IPS-NIHi7 (cell line): Measurements from ENCODE around the gene PRPF31.

Experiments used
- DNase-seq: peaks from one replicate; pipeline ENCODE4 v3.0.0; 2012; ENCODE audit warnings: mixed read lengths; ENCODE audit errors: extremely low spot score

The PRPF31 gene

DNA sequence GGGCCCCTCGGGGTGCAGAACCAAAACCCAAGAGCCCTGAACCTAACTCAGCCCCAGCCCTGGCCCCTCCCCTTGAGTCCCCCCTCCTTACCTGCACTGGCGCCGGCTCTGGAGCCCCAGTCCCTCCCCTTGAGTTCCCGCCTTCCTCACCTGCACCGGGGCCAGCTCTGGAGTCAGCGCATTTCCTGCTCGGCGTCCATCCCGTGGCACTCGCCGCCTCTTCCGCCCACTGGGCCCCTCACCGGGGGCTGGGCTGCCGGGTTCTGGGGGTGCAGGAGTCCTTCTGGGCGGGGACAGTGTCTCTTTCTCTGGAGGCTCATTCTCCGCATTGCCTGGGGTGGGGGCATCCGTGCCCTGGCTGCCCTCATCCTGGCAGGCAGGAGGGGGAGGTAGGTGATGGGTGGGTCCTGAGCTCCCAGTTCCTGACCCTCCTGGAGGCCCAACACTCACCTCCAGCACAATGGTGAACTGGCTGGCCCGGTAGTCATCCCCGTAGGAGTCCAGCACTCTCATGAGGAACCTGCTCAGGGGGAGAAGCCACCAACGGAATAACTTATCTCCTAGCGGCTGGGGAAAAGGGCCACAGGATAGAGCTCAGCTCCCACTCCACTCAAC is 7.6 kb upstream of the PRPF31 start:
- no peak for DNase-seq

DNA sequence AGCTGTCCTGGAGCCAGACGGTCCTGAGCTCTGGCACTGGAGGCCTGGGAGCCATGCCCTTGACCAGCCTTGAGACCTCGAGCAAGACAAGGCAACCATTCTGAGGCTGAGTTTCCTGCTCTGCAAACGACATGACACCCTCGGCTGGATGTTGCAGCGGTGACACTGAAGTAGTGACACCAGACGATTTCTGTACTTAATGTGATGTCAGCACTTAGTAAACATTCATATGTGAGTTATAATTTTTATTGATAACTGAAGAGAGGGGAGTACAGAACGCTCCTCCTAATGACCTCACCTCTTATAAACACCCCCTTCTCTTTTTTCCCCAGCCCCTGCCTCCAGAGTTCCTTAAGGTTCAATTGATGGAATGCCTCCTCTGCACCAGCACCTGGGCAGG is 7.1 kb upstream of the PRPF31 start:
- DNase-seq: no peak

DNA sequence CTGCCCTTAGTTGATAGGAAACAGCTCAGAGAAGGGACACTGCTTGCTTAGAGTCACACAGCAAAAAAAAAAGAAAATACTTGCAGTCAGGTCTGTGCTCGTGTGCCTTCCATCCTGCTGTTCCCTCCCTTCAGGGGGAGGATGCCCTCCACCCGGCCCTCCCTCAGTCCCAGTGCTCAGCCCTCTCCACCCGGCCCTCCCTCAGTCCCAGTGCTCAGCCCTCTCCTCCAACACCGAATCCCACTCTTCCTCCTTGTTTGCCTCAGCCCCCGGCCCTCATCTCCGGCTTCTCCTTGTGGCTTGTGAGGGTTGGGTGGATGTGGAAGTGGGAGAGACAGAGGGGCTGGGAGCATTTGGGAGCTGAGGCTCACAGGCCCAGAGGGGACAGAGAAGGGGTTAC is 5.9 kb upstream of the PRPF31 start:
- no peak for DNase-seq

DNA sequence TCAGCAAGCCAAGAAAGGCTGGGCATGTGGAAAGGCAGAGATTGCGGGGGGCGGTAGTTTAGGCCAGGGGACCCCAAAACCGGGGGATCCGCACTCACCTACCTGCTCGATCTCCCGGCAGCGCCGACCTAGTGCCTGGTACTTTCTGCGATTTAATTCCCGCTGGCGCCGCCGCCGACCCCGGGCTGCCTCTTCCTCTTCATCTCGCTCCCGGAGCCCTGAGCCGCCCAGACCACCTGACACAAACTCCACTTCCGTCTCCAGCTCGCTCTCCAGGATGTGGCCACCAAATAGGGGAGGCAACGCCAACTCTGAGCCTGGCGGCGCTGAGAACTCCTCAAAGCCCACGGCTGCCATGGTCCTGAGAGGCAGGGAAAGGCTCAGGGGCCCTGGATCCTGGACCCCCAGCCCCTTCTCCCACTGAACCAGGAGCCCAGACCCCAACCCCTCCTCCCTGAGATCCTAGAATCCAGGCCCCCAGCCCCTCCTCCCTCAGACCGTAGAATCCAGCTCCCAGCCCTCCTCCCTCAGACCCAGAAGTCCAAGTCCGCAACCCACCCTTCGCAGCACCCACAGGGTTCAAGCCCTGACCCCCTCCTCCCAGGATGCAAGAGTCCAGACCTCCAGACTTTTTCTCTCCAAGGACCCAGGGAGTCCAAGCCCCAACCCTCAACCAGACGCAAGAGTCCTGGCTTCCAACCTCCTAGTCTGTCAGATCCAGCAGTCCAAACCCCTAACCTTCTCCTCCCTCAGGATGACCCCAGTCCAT is 1.0 kb upstream of the PRPF31 start:
- DNase-seq: no peak

DNA sequence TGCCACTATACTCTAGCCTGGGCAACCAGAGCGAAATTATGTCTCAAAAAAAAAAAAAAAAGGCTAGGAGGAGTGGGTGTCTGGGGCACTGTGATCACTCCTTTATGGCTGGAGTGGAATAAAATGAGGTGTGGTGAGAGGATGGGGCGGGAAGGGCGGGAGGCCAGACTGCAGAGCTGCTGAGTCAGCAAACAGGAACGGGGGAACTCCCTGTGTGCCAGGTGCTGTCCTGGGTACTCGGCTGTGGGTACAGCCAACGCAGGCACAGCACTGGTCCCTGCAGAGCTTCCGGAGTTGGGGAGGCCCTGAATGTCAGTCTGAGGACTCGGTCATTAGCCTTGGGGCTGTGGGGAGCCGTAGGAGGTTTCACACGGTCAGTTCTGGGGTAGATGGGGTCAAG is 5.7 kb downstream of the PRPF31 start:
- no peak for DNase-seq

DNA sequence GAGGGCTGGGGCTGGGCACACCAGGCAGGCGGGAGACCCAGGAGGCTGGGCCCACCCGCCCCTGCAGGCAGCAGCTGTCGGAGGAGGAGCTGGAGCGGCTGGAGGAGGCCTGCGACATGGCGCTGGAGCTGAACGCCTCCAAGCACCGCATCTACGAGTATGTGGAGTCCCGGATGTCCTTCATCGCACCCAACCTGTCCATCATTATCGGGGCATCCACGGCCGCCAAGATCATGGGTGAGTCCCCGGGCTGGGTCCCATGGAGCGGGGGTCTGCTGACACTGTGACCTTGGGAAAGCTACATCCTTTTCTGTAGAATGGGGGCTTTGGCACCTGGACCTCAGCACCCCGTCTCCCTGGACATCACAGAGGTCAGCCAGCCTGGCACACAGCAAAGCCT is 8.1 kb downstream of the PRPF31 start:
- no peak for DNase-seq

DNA sequence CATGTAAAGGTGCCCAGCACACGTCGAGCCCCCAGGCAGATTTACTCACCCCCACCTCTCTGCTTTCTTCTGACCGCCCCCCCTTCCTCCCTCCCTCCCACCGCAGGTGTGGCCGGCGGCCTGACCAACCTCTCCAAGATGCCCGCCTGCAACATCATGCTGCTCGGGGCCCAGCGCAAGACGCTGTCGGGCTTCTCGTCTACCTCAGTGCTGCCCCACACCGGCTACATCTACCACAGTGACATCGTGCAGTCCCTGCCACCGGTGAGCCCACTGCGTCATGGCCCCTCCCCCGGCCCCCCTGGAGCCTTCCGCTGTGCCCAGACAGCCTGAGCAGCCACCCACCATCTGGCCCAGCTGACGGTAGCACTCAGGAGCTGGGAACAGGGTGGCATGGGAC is 8.8 kb downstream of the PRPF31 start:
- DNase-seq: no peak

DNA sequence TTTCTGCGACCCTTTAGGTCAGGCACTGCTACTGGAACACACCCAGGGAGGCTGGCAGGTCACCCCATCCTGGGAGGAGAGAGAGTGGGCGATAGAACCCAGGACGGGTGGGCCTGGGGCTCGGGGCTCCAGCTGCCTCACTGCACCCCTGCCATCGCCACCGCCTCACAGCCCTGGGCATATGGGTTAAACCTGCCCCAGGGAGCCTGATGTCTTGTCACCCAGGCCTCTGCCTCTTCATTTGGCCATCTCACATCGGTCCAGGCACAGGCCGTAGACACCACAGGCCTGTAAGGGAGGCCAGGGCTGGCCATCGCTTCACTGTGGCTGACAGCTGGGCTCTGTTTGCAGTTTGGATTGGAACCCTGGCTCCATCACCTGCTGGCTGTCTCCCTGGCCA is 10.2 kb downstream of the PRPF31 start:
- DNase-seq: no peak

DNA sequence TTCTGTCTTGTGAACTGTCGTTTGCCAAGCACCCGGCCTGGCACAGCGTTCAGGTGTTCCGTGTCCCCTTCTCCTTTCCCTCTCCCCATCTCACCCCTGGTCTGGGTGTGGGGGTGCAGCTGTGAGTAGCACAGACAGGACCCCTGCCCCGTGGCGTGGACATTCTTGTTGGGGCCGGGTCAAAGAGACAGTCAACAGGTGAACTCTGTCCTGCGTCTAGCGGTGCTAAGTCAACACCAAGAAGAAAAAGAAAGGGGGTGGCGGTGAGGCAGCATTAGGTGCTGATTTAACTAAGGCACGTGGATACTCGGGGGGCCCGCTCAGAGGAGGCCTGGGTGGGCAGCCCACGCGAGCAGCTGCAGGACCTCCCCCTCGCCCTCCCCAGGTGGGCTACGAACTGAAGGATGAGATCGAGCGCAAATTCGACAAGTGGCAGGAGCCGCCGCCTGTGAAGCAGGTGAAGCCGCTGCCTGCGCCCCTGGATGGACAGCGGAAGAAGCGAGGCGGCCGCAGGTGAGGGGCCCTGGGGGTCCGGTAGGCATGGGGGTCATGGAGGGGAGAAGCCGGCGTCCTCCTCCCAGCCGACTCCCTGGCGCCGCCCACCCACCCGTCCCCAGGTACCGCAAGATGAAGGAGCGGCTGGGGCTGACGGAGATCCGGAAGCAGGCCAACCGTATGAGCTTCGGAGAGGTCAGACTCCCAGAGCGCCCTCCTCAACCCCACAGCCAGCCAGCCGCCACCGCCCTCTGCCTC is 12.3 kb downstream of the PRPF31 start:
- DNase-seq: no peak

DNA sequence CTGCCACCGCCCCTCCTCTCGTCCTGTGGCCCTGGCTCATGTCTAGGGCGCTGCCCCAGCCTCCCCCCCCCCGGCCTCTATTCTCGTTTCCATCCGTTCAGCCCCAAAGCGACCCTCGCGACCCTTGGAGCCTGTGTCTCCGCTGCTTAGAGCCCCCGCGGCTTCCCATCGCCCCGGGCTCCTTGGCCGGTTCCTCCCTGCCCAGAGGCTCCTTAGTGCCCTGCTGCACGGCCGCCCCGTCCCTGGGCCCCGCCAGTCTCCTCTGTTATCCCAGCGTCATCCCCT is 12.8 kb downstream of the PRPF31 start:
- DNase-seq: no peak

DNA sequence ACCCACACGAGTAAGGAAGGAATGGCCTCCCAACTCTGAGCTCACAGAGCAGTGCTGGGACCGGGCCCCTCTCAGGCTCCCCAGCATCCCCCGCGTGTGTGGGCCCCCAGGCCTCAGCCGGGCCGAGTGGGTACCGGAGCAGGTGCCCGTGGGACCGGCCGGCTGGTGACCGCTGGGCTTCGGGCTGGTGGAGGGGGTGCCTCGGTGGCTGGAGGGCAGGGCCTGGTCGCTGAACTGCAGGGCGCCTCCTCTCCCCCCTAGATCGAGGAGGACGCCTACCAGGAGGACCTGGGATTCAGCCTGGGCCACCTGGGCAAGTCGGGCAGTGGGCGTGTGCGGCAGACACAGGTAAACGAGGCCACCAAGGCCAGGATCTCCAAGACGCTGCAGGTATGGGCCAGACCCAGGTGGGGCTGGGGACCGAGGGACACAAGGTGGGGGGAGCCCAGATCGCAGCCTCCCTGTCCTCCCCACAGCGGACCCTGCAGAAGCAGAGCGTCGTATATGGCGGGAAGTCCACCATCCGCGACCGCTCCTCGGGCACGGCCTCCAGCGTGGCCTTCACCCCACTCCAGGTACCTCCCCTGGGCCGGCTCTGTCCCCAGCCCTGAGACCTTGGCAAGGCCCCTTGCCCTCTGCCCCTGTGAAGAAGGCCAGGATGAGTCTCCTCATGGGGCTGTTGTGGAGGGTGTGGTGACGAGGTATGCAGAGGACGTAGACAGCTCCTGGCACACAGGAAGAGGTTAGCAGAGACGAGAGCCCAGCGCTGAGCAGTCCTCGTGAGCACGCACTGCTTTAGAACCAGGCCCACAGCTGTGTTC is 13.5 kb downstream of the PRPF31 start:
- DNase-seq: no peak

DNA sequence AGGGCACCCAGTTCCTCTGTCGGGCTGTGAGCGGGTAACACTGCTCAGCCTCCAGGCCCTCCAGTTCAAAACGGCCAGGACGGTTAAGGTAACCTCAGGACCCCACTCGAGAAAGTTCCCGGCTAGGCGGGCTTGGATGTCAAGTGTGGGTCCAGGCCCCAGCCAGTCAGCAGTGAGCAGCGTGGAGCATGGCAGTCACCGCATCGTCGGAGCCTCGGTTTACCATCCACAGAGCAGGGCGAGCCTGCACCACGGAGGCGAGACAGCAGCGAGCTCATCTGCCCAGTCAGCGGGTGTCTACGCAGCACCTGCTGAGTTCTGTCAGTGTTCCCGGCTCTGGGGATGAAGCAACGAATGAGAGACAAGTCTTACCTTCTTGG is 14.1 kb downstream of the PRPF31 start:
- no peak for DNase-seq

DNA sequence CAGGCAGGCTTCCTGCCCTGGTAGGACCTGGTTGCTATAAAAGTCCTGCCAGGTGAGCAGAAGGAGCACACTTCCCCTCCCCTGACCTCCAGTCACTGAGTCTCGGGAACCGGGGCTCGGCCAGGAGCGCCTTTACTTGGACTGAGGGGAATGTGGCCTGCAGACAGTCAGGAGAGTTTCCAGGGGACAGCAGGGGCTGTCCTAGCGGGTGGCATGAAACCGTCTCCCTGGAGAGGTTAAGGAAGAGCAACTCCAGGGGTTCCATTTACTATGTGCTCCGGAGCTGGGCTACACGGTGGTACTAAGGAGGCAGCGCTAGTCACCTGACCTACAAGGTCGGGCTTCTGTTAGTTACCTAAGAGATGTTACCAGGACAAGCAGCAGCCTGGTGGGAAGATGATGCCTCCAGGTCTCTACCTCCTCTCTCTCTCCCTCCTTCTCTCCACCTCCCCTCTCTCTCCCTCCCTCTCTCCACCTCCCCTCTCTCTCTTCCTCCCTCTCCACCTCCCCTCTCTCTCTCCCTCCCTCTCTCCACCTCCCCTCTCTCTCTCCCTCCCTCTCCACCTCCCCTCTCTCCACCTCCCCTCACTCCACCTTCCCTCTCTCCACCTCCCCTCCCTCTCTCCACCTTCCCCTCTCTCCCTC is 17.9 kb downstream of the PRPF31 start:
- no peak for DNase-seq

DNA sequence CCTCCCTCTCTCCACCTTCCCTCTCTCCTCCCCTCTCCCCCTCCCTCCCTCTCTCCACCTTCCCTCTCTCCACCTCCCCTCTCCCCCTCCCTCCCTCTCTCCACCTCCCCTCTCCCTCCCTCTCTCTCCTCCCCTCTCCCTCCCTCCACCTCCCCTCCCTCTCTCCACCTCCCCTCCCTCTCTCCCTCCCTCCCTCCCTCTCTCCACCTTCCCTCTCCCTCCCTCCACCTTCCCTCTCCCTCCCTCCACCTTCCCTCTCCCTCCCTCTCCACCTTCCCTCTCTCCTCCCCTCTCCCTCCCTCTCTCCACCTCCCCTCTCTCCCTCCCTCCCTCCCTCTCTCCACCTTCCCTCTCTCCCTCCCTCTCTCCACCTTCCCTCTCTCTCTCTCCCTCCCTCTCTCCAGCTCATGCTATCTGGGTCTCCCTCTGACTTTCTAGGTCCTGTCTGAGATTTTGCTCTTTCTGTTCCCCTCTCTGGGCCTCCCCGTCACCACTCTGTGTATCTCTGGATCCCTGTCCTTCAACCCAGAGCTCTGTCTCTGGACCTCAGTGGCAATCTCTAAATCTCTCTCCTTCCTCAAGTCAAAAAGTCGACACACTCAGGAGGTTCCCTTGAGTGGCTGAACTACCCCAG is 18.5 kb downstream of the PRPF31 start:
- no peak for DNase-seq

DNA sequence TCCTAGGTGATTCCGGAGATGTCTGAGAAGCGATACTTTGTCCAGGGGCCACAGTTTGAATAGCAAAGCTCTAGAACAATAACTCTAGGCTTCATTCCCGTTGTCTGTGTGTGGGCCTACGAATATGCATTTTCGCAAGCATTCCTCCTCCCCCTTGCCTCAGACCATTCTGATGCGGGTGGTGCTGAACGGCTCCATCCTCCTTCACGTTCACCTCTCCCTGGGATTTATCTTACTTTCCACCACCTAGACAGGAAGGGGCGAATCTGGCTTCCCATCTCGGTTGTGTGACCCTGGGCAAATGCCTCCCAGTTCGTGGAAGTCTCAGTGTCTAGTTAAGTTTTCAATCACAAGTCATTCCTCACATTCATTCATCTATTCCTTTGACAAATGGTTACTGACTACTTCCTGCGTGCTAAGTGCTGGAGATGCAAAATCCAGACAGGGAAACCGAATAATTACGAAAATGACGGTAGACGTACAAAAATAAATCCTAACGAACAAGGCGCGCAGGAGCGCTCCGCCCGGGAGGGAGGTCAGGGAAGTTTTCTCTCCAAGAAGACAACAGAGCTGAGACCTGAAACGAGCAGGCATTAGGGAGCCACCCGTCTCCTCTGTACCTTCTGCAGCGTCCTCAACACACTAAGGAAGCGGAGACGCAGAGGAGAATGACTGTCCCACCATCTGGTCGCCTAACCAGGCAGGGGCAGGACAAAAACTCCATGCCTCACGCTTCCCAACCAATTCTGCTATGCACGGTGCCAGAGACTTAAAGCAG is 20.7 kb downstream of the PRPF31 start:
- peak; percentile 32 for DNase-seq

DNA sequence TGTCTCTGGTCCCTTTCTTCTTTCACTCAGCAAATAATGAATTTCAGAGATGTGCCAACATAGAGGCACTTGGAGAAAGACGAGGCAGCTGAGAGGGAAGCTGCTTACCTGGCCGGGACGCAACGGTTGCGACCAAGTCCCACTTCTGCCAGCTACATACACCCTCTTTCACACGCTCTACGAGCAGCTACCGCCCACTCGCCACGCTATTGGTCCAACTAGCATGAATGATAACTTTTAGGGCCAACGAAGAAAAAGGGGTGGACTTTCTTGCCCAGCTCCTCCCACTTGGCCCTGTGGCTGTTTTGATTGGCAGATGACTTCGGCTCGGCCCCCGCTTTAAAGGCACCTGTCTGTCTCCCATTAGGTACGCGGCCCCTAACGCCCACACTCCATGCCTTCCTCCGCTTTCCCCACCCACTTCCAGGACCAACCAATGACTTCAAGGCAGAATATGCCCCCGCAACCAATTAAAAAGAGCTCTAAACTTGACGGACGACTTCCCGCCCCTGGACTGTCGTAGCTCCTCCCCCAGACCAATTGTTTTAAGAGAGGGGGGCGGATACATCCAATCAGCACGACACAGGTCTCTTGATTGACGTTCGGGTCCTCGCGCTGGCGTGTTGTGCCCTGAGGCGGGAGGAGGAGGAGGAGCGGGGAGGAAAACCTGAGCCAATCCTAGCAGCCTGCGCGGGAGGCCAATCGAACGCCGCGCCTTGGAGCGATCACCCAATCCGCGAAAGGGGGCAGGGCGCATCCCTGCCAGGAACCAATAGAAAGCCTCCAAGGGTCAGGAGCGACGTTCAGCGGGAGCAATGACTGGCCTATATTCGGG is 21.5 kb downstream of the PRPF31 start:
- DNase-seq: peak; percentile 98

DNA sequence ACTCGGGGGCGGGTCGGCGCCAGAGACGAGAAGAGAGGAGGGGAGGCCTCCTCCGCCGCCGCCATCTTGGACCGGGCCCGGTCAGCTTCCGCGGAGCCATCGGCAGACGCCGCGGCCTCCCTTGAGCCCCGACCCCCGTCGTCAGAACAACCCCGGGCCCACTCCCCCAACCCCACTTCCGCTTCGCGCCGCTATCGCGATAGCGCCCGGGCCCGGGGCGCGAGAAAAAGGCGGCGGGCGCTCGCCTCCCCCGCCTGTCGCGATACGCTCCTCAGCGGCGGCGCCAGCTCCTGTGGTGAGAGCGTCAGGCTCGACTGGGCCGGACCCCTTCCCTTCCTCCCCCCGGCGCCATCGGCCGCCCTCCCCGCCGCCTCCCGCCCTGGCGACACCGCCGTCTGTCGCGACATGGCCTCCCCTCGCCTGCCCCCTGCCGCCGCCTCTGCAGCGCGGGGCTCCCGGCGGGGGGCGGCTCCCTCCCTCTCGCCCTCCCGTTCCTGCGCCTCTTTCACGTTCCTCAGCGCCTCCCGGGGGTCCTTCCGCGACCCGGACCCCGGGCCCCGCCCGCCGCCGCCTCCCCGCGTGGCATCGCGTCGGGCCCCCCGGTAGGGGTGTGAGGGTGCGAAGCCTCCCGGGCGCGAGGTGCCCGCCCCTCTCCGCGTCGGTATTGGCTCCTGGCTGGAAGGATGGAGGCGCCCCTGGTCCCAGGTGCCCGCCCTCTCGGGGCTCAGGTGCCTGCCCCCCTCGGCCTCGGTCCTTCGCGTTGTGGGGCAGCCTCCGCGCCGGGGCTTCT is 22.3 kb downstream of the PRPF31 start, which contains the start of gene CNOT3:
TSS of gene CNOT3 (plus strand) at position 64 of the 790 bp plus-strand sequence. CDS start 5,217 bp downstream, outside the sequence.
- peak; percentile 46 for DNase-seq

DNA sequence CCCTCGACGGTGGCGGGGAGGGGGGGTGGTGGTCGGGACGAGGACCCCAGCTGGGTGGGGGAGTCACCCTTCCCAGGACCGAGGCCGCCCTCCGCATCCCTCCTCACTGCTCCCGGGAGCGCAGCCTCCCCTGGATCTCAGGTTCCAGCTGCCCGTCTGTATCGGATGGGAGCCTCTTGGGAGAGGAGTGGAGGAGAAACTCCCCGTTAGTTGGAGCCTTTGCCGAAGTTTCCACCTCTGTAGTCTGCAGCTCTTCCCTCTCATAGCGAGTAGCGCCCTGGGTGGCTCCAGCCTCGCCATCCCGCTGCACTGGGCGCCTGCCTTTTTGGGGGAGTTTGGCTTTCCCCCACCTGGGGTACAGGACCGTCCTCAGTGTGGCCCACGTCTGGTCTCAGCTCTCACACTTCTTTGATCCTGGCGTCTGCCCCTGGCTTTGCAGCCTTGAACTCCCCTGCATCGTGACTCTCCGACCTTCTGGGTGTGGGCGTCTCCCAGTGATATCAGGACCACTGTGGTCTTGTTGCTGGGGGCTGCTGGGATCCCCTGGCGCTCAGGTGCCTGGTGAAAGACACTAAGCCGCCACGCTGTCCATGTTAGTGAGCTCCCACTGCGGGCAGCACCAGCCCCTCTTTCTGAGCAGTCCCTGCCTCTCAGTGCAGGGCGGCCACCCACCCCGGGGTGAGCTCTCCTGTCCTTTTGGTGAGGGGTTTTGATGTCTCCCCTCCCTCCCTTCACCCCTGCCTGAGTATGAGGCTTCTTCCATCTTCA is 23.1 kb downstream of the PRPF31 start:
- no peak for DNase-seq
